Liver (tissue), 9 donors: Measurements from ENCODE around the gene TMEM175. TPM values are rescaled to one million over a fixed set of nuclear protein-coding genes. Genes with fewer than 3 reads are reported as not detected.

Experiments used
- DNase-seq: peaks from one replicate; pipeline ENCODE4 v3.0.0-alpha.2; 2017; ENCODE audit warnings: low spot score
- H3K27ac ChIP-seq, 2 donors: one replicate each; pipeline ENCODE4 v1.7.0; 2013; ENCODE audit warnings: inconsistent platforms in 2 of 2, low read length in 2 of 2, control low read depth in 1 of 2, low read depth in 1 of 2, mild to moderate bottlenecking in 1 of 2
- H3K27me3 ChIP-seq, 4 donors: one replicate each; pipeline versions ENCODE4 v1.6.1 to v1.7.0; 2013; ENCODE audit warnings: low read length in 3 of 4, inconsistent platforms in 1 of 4, mild to moderate bottlenecking in 1 of 4, moderate library complexity in 1 of 4; ENCODE audit not compliant: control insufficient read depth in 4 of 4, insufficient read depth in 4 of 4
- H3K36me3 ChIP-seq, 4 donors: one replicate each; pipeline versions ENCODE4 v1.6.1 to v1.7.0; 2013; ENCODE audit warnings: low read length in 3 of 4, mild to moderate bottlenecking in 3 of 4, low read depth in 1 of 4, moderate library complexity in 1 of 4; ENCODE audit not compliant: control insufficient read depth in 4 of 4, insufficient read depth in 3 of 4
- H3K4me1 ChIP-seq, 4 donors: one replicate each; pipeline versions ENCODE4 v1.6.1 to v1.7.0; 2013; ENCODE audit warnings: low read length in 3 of 4, mild to moderate bottlenecking in 3 of 4, moderate library complexity in 1 of 4; ENCODE audit not compliant: control insufficient read depth in 4 of 4, insufficient read depth in 4 of 4
- H3K4me3 ChIP-seq, 3 donors: one replicate each; pipeline versions ENCODE4 v1.6.1 to v1.7.0; 2013; ENCODE audit warnings: low read length in 3 of 3, control low read depth in 1 of 3, low read depth in 1 of 3, mild to moderate bottlenecking in 1 of 3
- H3K9ac ChIP-seq, 2 donors: one replicate each; pipeline ENCODE4 v1.7.0; 2013; ENCODE audit warnings: low read length in 2 of 2, mild to moderate bottlenecking in 2 of 2, moderate library complexity in 2 of 2, control low read depth in 1 of 2, low read depth in 1 of 2
- H3K9me3 ChIP-seq, 4 donors: one replicate each; pipeline versions ENCODE4 v1.6.1 to v1.7.0; 2013; ENCODE audit warnings: low read length in 3 of 4; ENCODE audit not compliant: control insufficient read depth in 4 of 4
- EGR1 ChIP-seq, 2 donors: IDR thresholded peaks; 2 replicates each; pipeline ENCODE4 v1.6.1; 2016 to 2018; ENCODE audit warnings: antibody characterized with exemption in 2 of 2, low read depth in 2 of 2
- FOXA1 ChIP-seq: IDR thresholded peaks from 2 replicates; pipeline ENCODE4 v1.6.1; 2016; ENCODE audit warnings: antibody characterized with exemption
- HNF4A ChIP-seq, 2 donors: conservative IDR thresholded peaks; 2 replicates each; pipeline ENCODE4 v1.6.1; 2016; ENCODE audit warnings: antibody characterized with exemption in 2 of 2, mild to moderate bottlenecking in 2 of 2
- HNF4G ChIP-seq: IDR thresholded peaks from 2 replicates; pipeline ENCODE4 v1.6.1; 2016; ENCODE audit warnings: antibody characterized with exemption
- JUND ChIP-seq, 2 donors: IDR thresholded peaks; 2 replicates each; pipeline ENCODE4 v1.6.1; 2016; ENCODE audit warnings: antibody characterized with exemption in 2 of 2
- NR2F2 ChIP-seq: IDR thresholded peaks from 2 replicates; pipeline ENCODE4 v1.6.1; 2016; ENCODE audit warnings: antibody characterized with exemption
- RAD21 ChIP-seq, 2 donors: IDR thresholded peaks; 2 replicates each; pipeline ENCODE4 v1.6.1; 2016; ENCODE audit warnings: antibody characterized with exemption in 2 of 2, mild to moderate bottlenecking in 2 of 2
- RXRA ChIP-seq, 2 donors: IDR thresholded peaks; 2 replicates each; pipeline ENCODE4 v1.6.1; 2017 to 2018; ENCODE audit warnings: antibody characterized with exemption in 2 of 2, mild to moderate bottlenecking in 1 of 2
- SP1 ChIP-seq: IDR thresholded peaks from 2 replicates; pipeline ENCODE4 v1.6.1; 2018; ENCODE audit warnings: antibody characterized with exemption, mild to moderate bottlenecking
- TAF1 ChIP-seq: conservative IDR thresholded peaks from 2 replicates; pipeline ENCODE4 v1.6.1; 2016; ENCODE audit warnings: antibody characterized with exemption, mild to moderate bottlenecking
- YY1 ChIP-seq: IDR thresholded peaks from 2 replicates; pipeline ENCODE4 v1.6.1; 2016; ENCODE audit warnings: antibody characterized with exemption, mild to moderate bottlenecking
- WGBS: extraction: QIAGEN DNeasy Blood & Tissue Kit; methylation state at CpG from one replicate; pipeline ENCODE4 v1.1.7; 2013; 5-methylcytosine and 5-hydroxymethylcytosine counted together
- polyA plus RNA-seq, 2 donors: library from polyadenylated mRNA; stranded (reverse) in 1 of 2; unstranded in 1 of 2; fragments of 200-250 nt in 1 of 2; fragments of >200 nt in 1 of 2; fragmentation: Nextera tagmentation in 1 of 2; extraction: Ambion mirVana in 1 of 2; gene quantifications; one replicate each; pipeline versions ENCODE4 v1.2.1 to v1.2.3, GENCODE V29; 2013 to 2015
- total RNA-seq, 2 donors: library from RNA; depleted of rRNA; stranded (reverse); fragments of >200 nt; gene quantifications; one replicate each; pipeline ENCODE4 v1.2.3, GENCODE V29; 2014
- TF ChIP-seq, protein P1 (sequence below): IDR thresholded peaks from 2 replicates; pipeline ENCODE4 v1.6.1; 2016; ENCODE audit warnings: antibody characterized with exemption
- TF ChIP-seq, protein P2 (sequence below): IDR thresholded peaks from 2 replicates; pipeline ENCODE4 v1.6.1; 2016; ENCODE audit warnings: antibody characterized with exemption
- TF ChIP-seq, protein P3 (sequence below): fragments of 150-350 bp; IDR thresholded peaks from 2 replicates; pipeline ENCODE4 v1.5.1; 2017; ENCODE audit warnings: improper control_type of control experiment, low read depth, low read length; ENCODE audit not compliant: missing input control
- TF ChIP-seq, protein P4 (sequence below): IDR thresholded peaks from 2 replicates; pipeline ENCODE4 v1.6.1; 2016; ENCODE audit warnings: antibody characterized with exemption, mild to moderate bottlenecking
- donor health status: healthy.
- donor health status: healthy.
- donor health status: healthy.
- donor health status: healthy.
- donor health status: healthy.

Gene TMEM175
- total and polyA plus RNA-seq, 4 donors, result 18.6 to 26.3 (median 25.5) TPM

- Histone ChIP-seq H3K4me1 (no peaks in the 10 kb centered on the region), H3K9ac (no peak overlapping the region), H3K27me3 (no peaks in the 10 kb centered on the region), H3K27ac (no peak overlapping the region), H3K9me3 (no peaks in the 10 kb centered on the region), H3K4me3 (no peak overlapping the region), H3K36me3 (peaks cover 3 to 72% (median 21%) of the 10 kb centered on the region in 4 donors)
- 97% methylated on average over 63 of the region's 63 CpGs for WGBS
- TF ChIP-seq, protein P1, sequence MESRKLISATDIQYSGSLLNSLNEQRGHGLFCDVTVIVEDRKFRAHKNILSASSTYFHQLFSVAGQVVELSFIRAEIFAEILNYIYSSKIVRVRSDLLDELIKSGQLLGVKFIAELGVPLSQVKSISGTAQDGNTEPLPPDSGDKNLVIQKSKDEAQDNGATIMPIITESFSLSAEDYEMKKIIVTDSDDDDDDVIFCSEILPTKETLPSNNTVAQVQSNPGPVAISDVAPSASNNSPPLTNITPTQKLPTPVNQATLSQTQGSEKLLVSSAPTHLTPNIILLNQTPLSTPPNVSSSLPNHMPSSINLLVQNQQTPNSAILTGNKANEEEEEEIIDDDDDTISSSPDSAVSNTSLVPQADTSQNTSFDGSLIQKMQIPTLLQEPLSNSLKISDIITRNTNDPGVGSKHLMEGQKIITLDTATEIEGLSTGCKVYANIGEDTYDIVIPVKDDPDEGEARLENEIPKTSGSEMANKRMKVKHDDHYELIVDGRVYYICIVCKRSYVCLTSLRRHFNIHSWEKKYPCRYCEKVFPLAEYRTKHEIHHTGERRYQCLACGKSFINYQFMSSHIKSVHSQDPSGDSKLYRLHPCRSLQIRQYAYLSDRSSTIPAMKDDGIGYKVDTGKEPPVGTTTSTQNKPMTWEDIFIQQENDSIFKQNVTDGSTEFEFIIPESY, result no peak
- TF ChIP-seq EGR1 (IDR thresholded peaks at IDR 0.05; ENCODE audit: low read depth in 2 of 2) (no peak), HNF4A (conservative IDR thresholded peaks at IDR 0.05) (no peak), SP1 (no peak), NR2F2 (no peak), HNF4G (no peak), TAF1 (no peak)
- DNase-seq, result no peak
These were observed 45.1 kb upstream of the TMEM175 start for GRCh38 chr4:887034-887763.

DNA sequence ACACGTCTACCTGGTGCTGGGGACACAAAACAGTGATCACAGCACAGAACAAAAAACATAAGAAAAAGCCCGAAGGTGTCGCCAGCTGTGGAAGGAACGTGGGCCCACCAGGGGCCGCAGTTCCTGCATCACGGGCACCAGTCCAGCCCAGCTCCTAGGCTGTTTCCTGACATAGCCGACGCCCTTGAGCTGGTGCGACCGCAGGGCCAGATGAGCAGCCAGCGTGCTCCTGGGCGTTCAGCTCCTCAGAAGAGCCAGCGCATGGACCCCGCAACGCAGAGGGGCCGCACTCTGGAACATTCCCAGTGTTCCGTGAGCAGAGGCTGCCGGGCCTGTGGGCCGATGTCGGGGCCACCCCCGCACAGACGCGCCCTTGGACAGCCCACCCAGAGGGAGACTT is 44.2 kb upstream of the TMEM175 start:
- TF ChIP-seq, protein P2, sequence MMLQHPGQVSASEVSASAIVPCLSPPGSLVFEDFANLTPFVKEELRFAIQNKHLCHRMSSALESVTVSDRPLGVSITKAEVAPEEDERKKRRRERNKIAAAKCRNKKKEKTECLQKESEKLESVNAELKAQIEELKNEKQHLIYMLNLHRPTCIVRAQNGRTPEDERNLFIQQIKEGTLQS, result no peak
- TF ChIP-seq NR2F2, result no peak
- TF ChIP-seq JUND (IDR thresholded peaks at IDR 0.05), result no peak
- TF ChIP-seq RAD21 (IDR thresholded peaks at IDR 0.05), result no peak
- no peak for DNase-seq
- 95% methylated on average over 23 of the region's 23 CpGs for whole genome bisulfite sequencing
- Histone ChIP-seq H3K4me1 (no peaks in the 10 kb centered on the region), H3K9me3 (no peaks in the 10 kb centered on the region), H3K27ac (no peak overlapping the region), H3K27me3 (no peaks in the 10 kb centered on the region), H3K4me3 (no peak overlapping the region), H3K9ac (no peak overlapping the region), H3K36me3 (peaks cover 2 to 73% (median 21%) of the 10 kb centered on the region in 4 donors)

- TF ChIP-seq, protein P2, result no peak
- TF ChIP-seq RXRA (IDR thresholded peaks at IDR 0.05) (no peak), JUND (IDR thresholded peaks at IDR 0.05) (no peak), YY1 (no peak), SP1 (no peak), RAD21 (IDR thresholded peaks at IDR 0.05) (no peak), NR2F2 (no peak), FOXA1 (no peak), EGR1 (IDR thresholded peaks at IDR 0.05; ENCODE audit: low read depth in 2 of 2) (no peak)
- TF ChIP-seq, protein P3, sequence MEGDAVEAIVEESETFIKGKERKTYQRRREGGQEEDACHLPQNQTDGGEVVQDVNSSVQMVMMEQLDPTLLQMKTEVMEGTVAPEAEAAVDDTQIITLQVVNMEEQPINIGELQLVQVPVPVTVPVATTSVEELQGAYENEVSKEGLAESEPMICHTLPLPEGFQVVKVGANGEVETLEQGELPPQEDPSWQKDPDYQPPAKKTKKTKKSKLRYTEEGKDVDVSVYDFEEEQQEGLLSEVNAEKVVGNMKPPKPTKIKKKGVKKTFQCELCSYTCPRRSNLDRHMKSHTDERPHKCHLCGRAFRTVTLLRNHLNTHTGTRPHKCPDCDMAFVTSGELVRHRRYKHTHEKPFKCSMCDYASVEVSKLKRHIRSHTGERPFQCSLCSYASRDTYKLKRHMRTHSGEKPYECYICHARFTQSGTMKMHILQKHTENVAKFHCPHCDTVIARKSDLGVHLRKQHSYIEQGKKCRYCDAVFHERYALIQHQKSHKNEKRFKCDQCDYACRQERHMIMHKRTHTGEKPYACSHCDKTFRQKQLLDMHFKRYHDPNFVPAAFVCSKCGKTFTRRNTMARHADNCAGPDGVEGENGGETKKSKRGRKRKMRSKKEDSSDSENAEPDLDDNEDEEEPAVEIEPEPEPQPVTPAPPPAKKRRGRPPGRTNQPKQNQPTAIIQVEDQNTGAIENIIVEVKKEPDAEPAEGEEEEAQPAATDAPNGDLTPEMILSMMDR, result no peak
- TF ChIP-seq, protein P4, sequence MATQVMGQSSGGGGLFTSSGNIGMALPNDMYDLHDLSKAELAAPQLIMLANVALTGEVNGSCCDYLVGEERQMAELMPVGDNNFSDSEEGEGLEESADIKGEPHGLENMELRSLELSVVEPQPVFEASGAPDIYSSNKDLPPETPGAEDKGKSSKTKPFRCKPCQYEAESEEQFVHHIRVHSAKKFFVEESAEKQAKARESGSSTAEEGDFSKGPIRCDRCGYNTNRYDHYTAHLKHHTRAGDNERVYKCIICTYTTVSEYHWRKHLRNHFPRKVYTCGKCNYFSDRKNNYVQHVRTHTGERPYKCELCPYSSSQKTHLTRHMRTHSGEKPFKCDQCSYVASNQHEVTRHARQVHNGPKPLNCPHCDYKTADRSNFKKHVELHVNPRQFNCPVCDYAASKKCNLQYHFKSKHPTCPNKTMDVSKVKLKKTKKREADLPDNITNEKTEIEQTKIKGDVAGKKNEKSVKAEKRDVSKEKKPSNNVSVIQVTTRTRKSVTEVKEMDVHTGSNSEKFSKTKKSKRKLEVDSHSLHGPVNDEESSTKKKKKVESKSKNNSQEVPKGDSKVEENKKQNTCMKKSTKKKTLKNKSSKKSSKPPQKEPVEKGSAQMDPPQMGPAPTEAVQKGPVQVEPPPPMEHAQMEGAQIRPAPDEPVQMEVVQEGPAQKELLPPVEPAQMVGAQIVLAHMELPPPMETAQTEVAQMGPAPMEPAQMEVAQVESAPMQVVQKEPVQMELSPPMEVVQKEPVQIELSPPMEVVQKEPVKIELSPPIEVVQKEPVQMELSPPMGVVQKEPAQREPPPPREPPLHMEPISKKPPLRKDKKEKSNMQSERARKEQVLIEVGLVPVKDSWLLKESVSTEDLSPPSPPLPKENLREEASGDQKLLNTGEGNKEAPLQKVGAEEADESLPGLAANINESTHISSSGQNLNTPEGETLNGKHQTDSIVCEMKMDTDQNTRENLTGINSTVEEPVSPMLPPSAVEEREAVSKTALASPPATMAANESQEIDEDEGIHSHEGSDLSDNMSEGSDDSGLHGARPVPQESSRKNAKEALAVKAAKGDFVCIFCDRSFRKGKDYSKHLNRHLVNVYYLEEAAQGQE, result no peak
- Histone ChIP-seq H3K4me1 (no peaks in the 10 kb centered on the region), H3K36me3 (peaks cover 2 to 70% (median 15%) of the 10 kb centered on the region in 4 donors), H3K4me3 (no peak overlapping the region), H3K9me3 (no peaks in the 10 kb centered on the region), H3K27ac (no peak overlapping the region), H3K9ac (no peak overlapping the region), H3K27me3 (no peaks in the 10 kb centered on the region)
- WGBS, result 98% methylated on average over 16 of the region's 16 CpGs
- no peak for DNase-seq
These were observed 42.7 kb upstream of the TMEM175 start for GRCh38 chr4:889516-889915.
